Measurements from ENCODE around the gene GALNT13. TPM values are rescaled to one million over a fixed set of nuclear protein-coding genes. Genes with fewer than 3 reads are reported as not detected.

GALNT13 gene
- total and polyA plus RNA-seq, 4 donors = not detected

GRCh38 chr2:154422251-154422650, 550.5 kb downstream of the GALNT13 start (continued):
- TF ChIP-seq FOXA1 (IDR thresholded peaks at IDR 0.05) (no peak), HNF4G (IDR thresholded peaks at IDR 0.05) (no peak), CTCF (IDR thresholded peaks at IDR 0.05; ENCODE audit: low read depth, low read length, missing input control) (no peak), MAX (IDR thresholded peaks at IDR 0.05) (no peak)

- 53% methylated on average over 2 of the region's 2 CpGs for WGBS
- TF ChIP-seq ZBTB33 (IDR thresholded peaks at IDR 0.05) = no peak
- no peak for TF ChIP-seq JUND (IDR thresholded peaks at IDR 0.05)
- TF ChIP-seq NR2F2 (IDR thresholded peaks at IDR 0.05) = no peak
- TF ChIP-seq SP1 (IDR thresholded peaks at IDR 0.05) = no peak
- no peak for TF ChIP-seq YY1 (IDR thresholded peaks at IDR 0.05)
- no peak for TF ChIP-seq HNF4G (IDR thresholded peaks at IDR 0.05)
- TF ChIP-seq RXRA (IDR thresholded peaks at IDR 0.05) = no peak
- no peak for TF ChIP-seq REST (IDR thresholded peaks at IDR 0.05)
- no peak for TF ChIP-seq HNF4A (conservative IDR thresholded peaks at IDR 0.05)
- no peak for TF ChIP-seq FOXA2 (IDR thresholded peaks at IDR 0.05)
- no peak for TF ChIP-seq FOXA1 (IDR thresholded peaks at IDR 0.05)
- TF ChIP-seq TAF1 (conservative IDR thresholded peaks at IDR 0.05) = no peak
- TF ChIP-seq ATF3 (IDR thresholded peaks at IDR 0.05) = no peak
- TF ChIP-seq MAX (IDR thresholded peaks at IDR 0.05) = no peak
- no peak for TF ChIP-seq RAD21 (IDR thresholded peaks at IDR 0.05)
- TF ChIP-seq GABPA (IDR thresholded peaks at IDR 0.05 in 1 of 2, conservative IDR thresholded peaks at IDR 0.05 in 1 of 2) = no peak
- DNase-seq (ENCODE audit: low spot score) = no peak
- H3K27me3 ChIP-seq (ENCODE audit: control insufficient read depth in 4 of 4, insufficient read depth in 4 of 4, low read length in 3 of 4) = no peaks in the 10 kb centered on the region
- no peaks in the 10 kb centered on the region for H3K4me1 ChIP-seq (ENCODE audit: control insufficient read depth in 4 of 4, insufficient read depth in 4 of 4, low read length in 3 of 4)
- no peaks in the 10 kb centered on the region for H3K9me3 ChIP-seq (ENCODE audit: control insufficient read depth in 4 of 4, low read length in 3 of 4)
- no peaks in the 10 kb centered on the region for H3K36me3 ChIP-seq (ENCODE audit: control insufficient read depth in 4 of 4, insufficient read depth in 3 of 4, low read depth in 1 of 4, low read length in 3 of 4)
- H3K27ac ChIP-seq (ENCODE audit: low read depth in 1 of 2, low read length in 2 of 2) = no peak overlapping the region
- H3K9ac ChIP-seq (ENCODE audit: low read depth in 1 of 2, low read length in 2 of 2) = no peak overlapping the region
- H3K4me3 ChIP-seq (ENCODE audit: low read depth in 1 of 3, low read length in 3 of 3) = no peak overlapping the region
These were observed 554.3 kb downstream of the GALNT13 start for GRCh38 chr2:154425994-154426393.

All from liver (tissue), 9 donors.